Vagina (tissue), 2 donors: ENCODE results near the gene TNFAIP8L1.

Source experiments
- POLR2A ChIP-seq, 2 donors: fragments of 450-650 bp; IDR thresholded peaks; one replicate each; pipeline ENCODE4 v1.6.1; 2017; ENCODE audit warnings: antibody characterized with exemption in 2 of 2, mild to moderate bottlenecking in 2 of 2, moderate library complexity in 2 of 2
- TF ChIP-seq, protein P1 (sequence below), 3 experiments: fragments of 450-650 bp in 2 of 3; fragments of 200-600 bp in 1 of 3; sonication (generic) in 1 of 3; IDR thresholded peaks; one replicate each; pipeline ENCODE4 v1.5.1; 2017 to 2019; ENCODE audit warnings: antibody characterized with exemption in 3 of 3, mild to moderate bottlenecking in 2 of 3, moderate library complexity in 2 of 3

DNA sequence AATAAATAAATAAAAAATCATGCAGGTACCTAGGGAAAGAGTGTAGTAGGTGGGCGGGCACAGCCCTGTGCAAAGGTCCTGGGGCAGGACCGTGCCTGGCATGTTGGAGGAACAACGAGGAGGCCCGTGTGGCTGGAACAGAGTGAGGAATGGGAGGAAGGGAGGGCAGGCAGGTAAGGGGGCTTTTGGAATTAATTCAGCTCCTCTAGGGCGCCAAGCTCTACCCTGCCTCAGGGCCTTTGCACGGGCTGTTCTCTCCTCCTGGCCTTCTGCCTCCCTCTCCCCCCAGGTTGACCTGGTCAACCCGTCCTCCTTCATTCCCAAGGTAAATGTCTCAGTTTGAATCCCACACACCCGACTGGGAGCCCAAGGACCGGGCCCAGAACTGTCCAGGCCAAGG, 48.8 kb upstream of the TNFAIP8L1 start:
- TF ChIP-seq, protein P1, sequence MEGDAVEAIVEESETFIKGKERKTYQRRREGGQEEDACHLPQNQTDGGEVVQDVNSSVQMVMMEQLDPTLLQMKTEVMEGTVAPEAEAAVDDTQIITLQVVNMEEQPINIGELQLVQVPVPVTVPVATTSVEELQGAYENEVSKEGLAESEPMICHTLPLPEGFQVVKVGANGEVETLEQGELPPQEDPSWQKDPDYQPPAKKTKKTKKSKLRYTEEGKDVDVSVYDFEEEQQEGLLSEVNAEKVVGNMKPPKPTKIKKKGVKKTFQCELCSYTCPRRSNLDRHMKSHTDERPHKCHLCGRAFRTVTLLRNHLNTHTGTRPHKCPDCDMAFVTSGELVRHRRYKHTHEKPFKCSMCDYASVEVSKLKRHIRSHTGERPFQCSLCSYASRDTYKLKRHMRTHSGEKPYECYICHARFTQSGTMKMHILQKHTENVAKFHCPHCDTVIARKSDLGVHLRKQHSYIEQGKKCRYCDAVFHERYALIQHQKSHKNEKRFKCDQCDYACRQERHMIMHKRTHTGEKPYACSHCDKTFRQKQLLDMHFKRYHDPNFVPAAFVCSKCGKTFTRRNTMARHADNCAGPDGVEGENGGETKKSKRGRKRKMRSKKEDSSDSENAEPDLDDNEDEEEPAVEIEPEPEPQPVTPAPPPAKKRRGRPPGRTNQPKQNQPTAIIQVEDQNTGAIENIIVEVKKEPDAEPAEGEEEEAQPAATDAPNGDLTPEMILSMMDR (IDR thresholded peaks at IDR 0.05), result no peak
- no peak for TF ChIP-seq POLR2A (IDR thresholded peaks at IDR 0.05)
